ENCODE data around the gene WT1. TPM values are rescaled to one million over a fixed set of nuclear protein-coding genes. Genes with fewer than 3 reads are reported as not detected.
A peak's percentile ranks its signal among the peaks of the same experiment; 100 is the strongest.

WT1 gene
- total RNA-seq, 1 donor from 2014 or later = not detected

DNA sequence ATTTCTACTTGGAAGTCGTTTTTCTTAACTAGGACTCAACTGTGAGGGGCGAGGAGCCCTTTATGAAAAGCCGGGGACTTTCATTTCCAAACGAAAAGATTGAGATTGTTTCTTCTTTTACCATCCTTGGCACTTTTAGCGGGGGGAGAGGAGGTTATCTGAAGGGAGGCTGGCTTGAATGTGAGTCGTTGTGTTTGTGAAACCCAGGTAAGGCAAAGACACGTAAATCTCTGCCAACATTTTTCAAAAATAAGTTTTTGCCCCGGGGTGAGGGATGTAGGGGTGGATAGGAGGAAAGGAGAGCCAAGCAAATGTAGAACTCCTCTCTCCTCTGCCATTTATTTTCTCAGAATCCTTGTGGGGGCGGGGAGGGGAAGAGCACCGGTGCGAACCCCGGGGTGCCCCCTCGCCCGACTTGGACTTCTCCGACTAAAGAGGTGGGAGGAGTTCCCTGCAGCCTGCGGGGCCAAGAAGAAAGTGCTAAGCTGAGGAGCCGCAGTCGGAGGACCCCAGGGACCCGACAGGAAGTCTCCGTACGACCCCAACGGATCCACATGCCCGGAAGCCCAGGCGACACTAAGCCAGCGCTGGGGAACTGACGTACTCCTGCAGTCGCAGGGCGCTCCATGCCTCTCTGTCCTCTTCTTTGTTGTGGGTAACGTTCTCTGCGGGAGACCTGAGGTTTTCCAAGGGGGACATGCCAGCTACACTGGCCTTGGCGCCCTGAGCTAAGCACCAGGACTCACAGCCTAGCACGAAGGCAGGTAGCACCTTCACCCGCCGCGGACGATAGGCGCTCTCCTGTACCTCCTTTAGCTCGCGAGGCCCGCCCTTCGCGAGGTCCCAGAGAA, 2.4 kb upstream of the WT1 start:
- Histone ChIP-seq H3K4me3 (peak overlapping the region; percentile 33), H3K36me3 (no peaks in the 10 kb centered on the region), H4K20me1 (ENCODE audit: low read depth) (peaks cover 90% of the 10 kb centered on the region), H3K4me1 (peaks cover 13% of the 10 kb centered on the region), H3K4me2 (peak overlapping the region; percentile 60), H3K9ac (no peak overlapping the region), H3K27ac (no peak overlapping the region), H3F3A (ENCODE audit: low read depth) (no peaks in the 10 kb centered on the region), H3K9me3 (ENCODE audit: low read depth) (no peaks in the 10 kb centered on the region), H2AFZ (replicated peaks) (no peak overlapping the region), H3K79me2 (ENCODE audit: low read depth) (no peaks in the 10 kb centered on the region), H3K27me3 (peaks cover 100% of the 10 kb centered on the region)
- H3K36me3 Mint-ChIP-seq = no peaks in the 10 kb centered on the region
- TF ChIP-seq, protein P1, sequence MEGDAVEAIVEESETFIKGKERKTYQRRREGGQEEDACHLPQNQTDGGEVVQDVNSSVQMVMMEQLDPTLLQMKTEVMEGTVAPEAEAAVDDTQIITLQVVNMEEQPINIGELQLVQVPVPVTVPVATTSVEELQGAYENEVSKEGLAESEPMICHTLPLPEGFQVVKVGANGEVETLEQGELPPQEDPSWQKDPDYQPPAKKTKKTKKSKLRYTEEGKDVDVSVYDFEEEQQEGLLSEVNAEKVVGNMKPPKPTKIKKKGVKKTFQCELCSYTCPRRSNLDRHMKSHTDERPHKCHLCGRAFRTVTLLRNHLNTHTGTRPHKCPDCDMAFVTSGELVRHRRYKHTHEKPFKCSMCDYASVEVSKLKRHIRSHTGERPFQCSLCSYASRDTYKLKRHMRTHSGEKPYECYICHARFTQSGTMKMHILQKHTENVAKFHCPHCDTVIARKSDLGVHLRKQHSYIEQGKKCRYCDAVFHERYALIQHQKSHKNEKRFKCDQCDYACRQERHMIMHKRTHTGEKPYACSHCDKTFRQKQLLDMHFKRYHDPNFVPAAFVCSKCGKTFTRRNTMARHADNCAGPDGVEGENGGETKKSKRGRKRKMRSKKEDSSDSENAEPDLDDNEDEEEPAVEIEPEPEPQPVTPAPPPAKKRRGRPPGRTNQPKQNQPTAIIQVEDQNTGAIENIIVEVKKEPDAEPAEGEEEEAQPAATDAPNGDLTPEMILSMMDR (IDR thresholded peaks at IDR 0.05) = no peak
- peak; percentile 78 for TF ChIP-seq EZH2phosphoT487 (IDR thresholded peaks at IDR 0.05)
- TF ChIP-seq EZH2 (IDR thresholded peaks at IDR 0.05) = peak; percentile 83
- H3K4me1 Mint-ChIP-seq = peaks cover 30% of the 10 kb centered on the region
- DNase-seq (ENCODE audit: low spot score) = peak; percentile 70
- H3K9me3 Mint-ChIP-seq = peaks cover 4% of the 10 kb centered on the region
- no peak overlapping the region for H3K27ac Mint-ChIP-seq
- H3K27me3 Mint-ChIP-seq (ENCODE audit: insufficient read depth, low read depth) = peaks cover 86% of the 10 kb centered on the region
- H3K4me3 Mint-ChIP-seq = no peak overlapping the region

DNA sequence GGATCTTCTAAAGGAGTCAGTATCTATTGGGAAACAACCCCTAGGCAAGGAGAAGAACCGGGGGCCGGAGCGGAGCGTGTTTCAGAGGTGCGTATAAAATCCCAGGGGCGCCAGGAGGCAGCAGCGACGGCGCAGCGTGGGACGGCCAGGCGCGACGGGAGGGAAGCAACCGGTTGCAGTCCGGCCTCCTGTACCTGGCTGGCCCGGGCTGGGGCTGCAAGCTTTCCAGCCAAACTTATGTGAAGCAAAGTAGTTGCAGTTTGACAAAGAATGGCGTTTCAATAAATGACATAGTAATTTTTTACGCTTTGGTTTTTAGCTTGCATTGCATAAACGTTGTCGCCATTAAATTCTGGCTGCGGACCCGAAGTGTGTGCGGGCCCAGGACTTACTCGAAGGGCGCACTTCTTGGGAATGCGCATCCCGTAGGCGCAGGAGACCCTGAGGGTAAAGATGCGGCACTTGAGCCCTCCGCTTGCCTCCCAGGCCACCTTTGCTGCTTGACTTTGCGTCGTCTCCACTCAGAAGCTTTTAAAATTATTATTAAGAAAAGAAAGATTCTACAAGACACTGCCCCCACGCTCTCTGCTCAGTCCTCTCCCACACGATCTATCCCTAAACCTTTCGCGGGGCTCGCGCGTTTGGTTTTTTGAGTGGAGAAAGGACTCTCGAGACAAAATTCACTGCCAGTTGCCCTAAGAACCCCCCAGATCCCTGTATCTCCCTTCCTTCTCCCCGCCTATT, 1.6 kb upstream of the WT1 start:
- Histone ChIP-seq H3K4me3 (no peak overlapping the region), H3K27me3 (peaks cover 100% of the 10 kb centered on the region), H3K4me2 (peak overlapping the region; percentile 72), H3K27ac (no peak overlapping the region), H3K4me1 (peaks cover 13% of the 10 kb centered on the region), H3F3A (ENCODE audit: low read depth) (no peaks in the 10 kb centered on the region), H3K79me2 (ENCODE audit: low read depth) (no peaks in the 10 kb centered on the region), H3K9ac (no peak overlapping the region), H3K9me3 (ENCODE audit: low read depth) (no peaks in the 10 kb centered on the region), H3K36me3 (no peaks in the 10 kb centered on the region), H2AFZ (replicated peaks) (no peak overlapping the region), H4K20me1 (ENCODE audit: low read depth) (peaks cover 97% of the 10 kb centered on the region)
- Mint-ChIP-seq H3K27ac (no peak overlapping the region), H3K27me3 (ENCODE audit: insufficient read depth, low read depth) (peaks cover 86% of the 10 kb centered on the region), H3K36me3 (no peaks in the 10 kb centered on the region), H3K9me3 (peaks cover 6% of the 10 kb centered on the region), H3K4me1 (peaks cover 30% of the 10 kb centered on the region), H3K4me3 (no peak overlapping the region)
- TF ChIP-seq EZH2phosphoT487 (IDR thresholded peaks at IDR 0.05) (no peak), EZH2 (IDR thresholded peaks at IDR 0.05) (no peak)
- TF ChIP-seq, protein P1 (IDR thresholded peaks at IDR 0.05) = no peak
- DNase-seq (ENCODE audit: low spot score) = peak; percentile 52

DNA sequence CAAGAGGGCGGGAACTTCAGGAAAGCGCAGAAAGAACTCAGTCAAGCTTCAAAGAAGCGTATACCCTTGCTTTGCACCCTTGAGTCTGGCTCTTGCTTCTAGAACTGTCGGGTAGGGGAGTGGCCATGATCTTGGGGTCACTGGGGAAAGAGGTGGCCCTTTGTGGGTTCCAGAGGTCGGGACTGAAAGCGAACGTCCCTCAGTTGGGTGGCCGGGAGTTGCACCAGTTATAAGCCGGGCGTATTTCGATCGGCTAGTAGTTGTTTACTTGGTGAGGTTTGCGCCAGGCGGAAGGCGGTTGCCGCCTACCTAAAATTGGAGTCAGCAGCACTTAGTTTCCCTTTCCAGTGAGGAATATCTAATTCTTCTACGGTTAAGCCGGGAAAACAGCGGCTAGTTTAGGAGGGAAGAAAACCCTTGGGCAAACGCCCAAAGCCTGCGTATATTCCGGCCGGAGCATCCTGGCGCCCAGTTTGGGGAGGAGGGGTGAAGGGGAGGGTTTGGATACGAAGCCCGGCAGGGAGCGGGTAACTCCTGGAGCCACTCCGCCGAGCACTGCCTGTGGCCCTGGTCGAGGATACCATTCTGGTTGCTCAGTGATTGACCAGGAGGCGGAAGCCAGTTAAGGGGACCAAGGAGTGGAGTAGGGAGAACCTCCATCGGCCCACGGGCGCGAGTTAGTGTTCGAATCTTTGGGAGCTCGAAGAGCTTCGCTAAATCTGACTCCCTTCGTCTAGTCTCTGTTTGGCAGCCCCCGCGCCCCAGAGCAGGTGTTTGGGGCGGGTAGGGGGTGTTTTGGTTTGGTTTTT, 807 bp upstream of the WT1 start:
- peak; percentile 47 for DNase-seq (ENCODE audit: low spot score)
- peaks cover 97% of the 10 kb centered on the region for H4K20me1 ChIP-seq (ENCODE audit: low read depth)
- no peak overlapping the region for H3K9ac ChIP-seq
- no peaks in the 10 kb centered on the region for H3K36me3 ChIP-seq
- no peaks in the 10 kb centered on the region for H3F3A ChIP-seq (ENCODE audit: low read depth)
- H3K4me2 ChIP-seq = peak overlapping the region; percentile 72
- H3K79me2 ChIP-seq (ENCODE audit: low read depth) = no peaks in the 10 kb centered on the region
- TF ChIP-seq EZH2 (IDR thresholded peaks at IDR 0.05) (peak; percentile 81), EZH2phosphoT487 (IDR thresholded peaks at IDR 0.05) (peak; percentile 93)
- TF ChIP-seq, protein P1 (IDR thresholded peaks at IDR 0.05) = no peak
- peaks cover 100% of the 10 kb centered on the region for H3K27me3 ChIP-seq
- Mint-ChIP-seq H3K4me3 (peak overlapping the region; percentile 60), H3K9me3 (peaks cover 6% of the 10 kb centered on the region), H3K36me3 (no peaks in the 10 kb centered on the region), H3K27me3 (ENCODE audit: insufficient read depth, low read depth) (peaks cover 89% of the 10 kb centered on the region), H3K27ac (no peak overlapping the region), H3K4me1 (peaks cover 32% of the 10 kb centered on the region)
- no peak overlapping the region for H3K27ac ChIP-seq
- peaks cover 13% of the 10 kb centered on the region for H3K4me1 ChIP-seq
- H3K4me3 ChIP-seq = peak overlapping the region; percentile 37
- H3K9me3 ChIP-seq (ENCODE audit: low read depth) = no peaks in the 10 kb centered on the region
- no peak overlapping the region for H2AFZ ChIP-seq (replicated peaks)
